Erythroblast (primary cell): ENCODE measurements around the gene AGPS.

ENCODE experiments used
- GATA1 ChIP-seq: IDR thresholded peaks from 2 replicates; pipeline ENCODE4 v1.6.1; 2011; ENCODE audit warnings: low read depth, mild to moderate bottlenecking, control low read depth, low read length, moderate library complexity
- POLR2A ChIP-seq: IDR thresholded peaks from 2 replicates; pipeline ENCODE4 v1.6.1; 2011; ENCODE audit warnings: mild to moderate bottlenecking, low read length

DNA sequence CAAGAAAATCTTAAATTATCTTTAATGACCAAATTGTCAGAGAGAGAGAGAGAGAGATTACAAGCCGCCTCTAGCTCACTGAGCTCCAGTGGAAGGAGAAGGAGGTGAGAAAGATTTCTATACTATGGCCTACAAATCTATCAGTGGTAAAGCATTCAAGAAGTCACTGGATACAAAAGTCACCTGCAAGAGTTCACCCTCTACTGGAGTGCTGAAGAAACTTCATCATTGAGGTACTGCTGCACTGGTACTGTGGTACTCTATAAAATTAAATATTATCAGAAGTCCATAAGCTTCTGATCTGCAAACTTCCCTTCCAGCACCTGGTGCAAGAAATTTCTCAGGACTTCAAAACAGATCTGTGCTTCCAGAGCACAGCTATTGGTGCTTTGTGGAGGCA lies 48.3 kb upstream of the AGPS start:
- TF ChIP-seq POLR2A (no peak), GATA1 (no peak)
